HG03432 (cell line): ENCODE data around the gene KMT5C.

Experiments used
- ATAC-seq: cut with Tn5 transposase; IDR thresholded peaks from one replicate; pipeline ENCODE4 v1.9.1; 2021; ENCODE audit warnings: mild to moderate bottlenecking, moderate library complexity; ENCODE audit not compliant: unreplicated experiment

Gene KMT5C

DNA sequence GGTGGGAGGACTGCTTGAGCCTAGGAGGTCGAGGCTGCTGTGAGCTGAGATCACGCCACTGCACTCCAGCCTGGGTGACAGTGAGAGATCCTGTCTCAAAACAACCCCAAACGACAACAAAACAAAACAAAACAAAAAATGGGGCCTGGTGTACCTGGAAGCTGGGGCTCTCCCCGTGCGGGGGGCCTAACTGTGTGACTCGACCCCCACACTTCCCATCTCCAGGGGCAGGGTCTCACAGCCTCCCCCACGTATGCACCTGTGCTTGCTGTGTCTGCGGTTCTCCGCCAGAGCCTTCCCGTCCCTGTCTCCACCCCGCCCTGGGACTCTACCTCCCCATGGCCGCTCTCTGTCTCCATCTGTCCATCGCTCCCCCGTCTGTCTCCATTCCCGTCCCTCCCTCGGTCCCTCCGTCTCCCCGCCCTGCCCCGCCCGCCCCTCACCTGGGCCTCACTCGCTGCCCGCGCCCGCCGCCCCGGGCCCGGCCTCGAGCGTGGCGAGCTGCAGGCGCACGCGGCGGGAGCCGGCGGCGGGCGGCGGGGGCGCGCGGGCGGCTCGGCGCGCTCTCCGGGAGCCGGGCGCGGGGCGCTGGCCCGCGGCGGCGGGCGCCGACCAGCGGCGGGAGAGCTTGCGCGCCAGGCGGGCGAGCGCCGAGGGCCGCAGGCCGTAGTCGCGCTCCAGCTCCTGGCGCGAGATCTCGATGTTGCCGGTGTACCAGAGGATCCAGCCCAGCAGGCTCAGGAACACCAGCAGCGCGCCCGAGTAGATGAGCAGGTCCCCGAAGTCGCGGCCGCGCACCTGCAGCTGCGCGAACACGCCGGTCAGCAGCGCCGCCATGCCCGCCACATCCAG is 43.8 kb downstream of the KMT5C start:
- peak; percentile 30 for ATAC-seq

- peak; percentile 25 for ATAC-seq
These were observed 44.6 kb downstream of the KMT5C start, which contains the start of gene TMEM238 for GRCh38 chr19:55384131-55384919. TSS of gene TMEM238 (minus strand) at chr19:55384292. CDS start at chr19:55384259, 33 bp downstream.

DNA sequence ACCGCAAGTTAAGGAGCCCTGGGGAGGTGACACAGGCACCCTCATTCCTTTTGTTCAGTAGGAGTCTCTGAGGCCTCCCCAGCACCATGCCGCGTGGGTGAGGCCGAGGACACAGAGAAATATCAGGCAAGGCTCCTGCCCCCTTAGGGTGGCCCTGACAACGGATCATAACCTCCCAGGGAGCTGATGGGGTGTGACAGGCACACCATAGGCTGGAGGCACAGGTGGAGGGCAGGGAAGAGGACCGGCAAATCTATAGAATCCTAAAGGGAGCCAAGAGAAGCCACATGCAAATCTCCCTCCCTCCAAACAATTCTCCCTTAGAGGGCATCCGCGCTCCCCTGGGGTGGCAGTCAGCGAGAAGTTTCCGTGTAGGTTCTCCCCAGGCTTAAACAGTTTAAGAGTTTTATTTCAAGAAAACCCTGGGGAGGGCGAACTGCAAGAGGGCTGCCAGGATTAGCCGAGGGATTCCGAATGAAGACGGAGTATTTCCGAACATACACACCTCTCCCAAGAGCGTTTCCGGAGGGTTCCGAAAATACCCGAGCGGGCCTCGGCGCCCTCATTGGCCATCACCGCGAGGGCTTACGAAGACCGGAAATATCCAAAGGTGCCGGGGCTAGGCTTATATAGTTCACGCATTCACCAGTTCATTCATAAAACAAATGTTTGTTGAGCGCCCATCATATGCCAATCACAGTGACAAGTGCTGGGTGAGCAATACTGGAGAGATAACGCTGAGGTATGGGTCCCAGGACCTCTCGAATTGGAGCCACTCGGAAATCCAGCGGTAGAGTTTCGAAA is 45.4 kb downstream of the KMT5C start:
- peak; percentile 56 for ATAC-seq

- ATAC-seq = peak; percentile 68
These were observed 46.2 kb downstream of the KMT5C start, which contains the start of gene RPL28 for GRCh38 chr19:55385724-55386492. TSS of gene RPL28 (plus strand) at chr19:55385932. CDS start at chr19:55386358, 426 bp downstream.

GRCh38 chr19:55386493-55386971 is 46.9 kb downstream of the KMT5C start:
- ATAC-seq = no peak

- ATAC-seq = no peak
These were observed 48.2 kb downstream of the KMT5C start for GRCh38 chr19:55387736-55388497.

DNA sequence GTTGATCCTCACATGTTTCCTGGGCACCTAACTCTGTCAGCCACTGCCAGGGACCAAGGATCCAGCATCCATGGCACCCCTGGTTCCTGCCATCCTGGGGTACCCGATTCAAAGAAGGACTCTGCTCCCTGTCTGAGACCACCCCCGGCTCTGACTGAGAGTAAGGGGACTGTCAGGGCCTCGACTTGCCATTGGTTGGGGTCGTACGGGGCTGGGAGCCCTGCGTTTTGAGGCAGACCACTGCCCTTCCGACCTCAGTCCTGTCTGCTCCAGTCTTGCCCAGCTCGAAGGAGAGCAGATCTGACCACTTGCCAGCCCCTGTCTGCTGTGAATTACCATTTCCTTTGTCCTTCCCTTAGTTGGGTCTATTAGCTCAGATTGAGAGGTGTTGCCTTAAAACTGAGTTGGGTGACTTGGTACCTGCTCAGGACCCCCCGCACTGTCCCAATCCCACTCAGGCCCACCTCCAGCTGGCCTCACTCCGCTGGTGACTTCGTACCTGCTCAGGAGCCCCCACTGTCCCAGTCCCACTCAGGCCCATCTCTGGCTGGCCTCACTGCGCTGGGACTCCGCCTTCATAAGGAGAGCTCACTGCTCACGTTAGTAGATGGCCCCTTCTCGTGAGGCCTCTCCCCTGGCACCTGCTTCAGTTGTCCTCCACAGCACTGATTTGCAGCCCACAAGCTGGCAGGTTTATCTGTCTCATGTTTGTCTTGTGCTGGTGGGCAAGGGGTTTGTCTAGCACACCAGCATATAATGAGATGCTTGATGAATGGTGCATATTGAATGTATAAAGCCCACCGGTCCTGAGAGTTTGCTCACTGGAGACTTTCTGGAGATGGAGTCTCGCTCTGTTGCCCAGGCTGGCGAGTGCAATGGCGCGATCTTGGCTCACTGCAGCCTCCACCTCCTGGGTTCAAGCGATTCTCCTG is 50.0 kb downstream of the KMT5C start:
- no peak for ATAC-seq

GRCh38 chr19:55390461-55390880 is 50.8 kb downstream of the KMT5C start:
- ATAC-seq = no peak

- ATAC-seq = no peak
These were observed 51.6 kb downstream of the KMT5C start for GRCh38 chr19:55391191-55391670.

DNA sequence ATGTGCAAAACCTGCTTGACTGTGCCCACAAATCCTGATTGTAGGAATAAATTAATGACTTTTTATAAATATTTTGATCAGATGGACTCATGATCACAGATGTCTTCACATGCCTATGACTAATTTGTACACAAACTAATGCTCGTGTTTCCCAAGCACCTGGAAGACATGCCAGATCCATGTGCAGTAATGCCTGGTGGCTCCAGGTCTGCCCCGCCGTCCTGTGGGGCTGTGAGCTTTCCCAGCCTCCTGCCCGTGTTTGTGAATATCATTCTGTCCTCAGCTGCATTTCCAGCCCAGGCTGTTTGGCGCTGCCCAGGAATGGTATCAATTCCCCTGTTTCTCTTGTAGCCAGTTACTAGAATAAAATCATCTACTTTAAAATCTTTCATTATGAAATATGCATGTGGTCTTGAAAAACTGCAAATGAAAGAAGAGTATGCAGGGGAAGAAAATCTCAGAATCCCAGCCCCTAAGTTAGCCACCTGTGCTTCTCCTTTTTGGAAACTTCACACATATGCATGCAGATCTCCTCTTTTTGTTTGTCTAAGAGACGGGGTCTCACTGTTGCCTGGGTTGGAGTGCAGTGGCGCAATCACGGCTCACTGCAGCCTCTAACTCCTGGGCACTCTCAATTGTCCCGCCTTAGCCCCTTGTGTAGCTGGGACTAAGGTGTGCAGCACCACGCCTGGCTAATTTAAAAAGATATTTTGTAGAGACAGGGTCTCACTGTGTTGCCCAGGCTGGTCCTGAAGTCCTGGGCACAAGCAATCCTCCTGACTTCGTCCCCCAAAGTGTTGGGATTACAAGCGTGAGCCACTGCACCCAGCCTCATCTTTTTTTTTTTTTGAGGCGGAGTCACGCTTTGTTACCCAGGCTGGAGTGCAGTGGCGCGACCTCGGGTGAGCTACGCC is 52.3 kb downstream of the KMT5C start:
- no peak for ATAC-seq

DNA sequence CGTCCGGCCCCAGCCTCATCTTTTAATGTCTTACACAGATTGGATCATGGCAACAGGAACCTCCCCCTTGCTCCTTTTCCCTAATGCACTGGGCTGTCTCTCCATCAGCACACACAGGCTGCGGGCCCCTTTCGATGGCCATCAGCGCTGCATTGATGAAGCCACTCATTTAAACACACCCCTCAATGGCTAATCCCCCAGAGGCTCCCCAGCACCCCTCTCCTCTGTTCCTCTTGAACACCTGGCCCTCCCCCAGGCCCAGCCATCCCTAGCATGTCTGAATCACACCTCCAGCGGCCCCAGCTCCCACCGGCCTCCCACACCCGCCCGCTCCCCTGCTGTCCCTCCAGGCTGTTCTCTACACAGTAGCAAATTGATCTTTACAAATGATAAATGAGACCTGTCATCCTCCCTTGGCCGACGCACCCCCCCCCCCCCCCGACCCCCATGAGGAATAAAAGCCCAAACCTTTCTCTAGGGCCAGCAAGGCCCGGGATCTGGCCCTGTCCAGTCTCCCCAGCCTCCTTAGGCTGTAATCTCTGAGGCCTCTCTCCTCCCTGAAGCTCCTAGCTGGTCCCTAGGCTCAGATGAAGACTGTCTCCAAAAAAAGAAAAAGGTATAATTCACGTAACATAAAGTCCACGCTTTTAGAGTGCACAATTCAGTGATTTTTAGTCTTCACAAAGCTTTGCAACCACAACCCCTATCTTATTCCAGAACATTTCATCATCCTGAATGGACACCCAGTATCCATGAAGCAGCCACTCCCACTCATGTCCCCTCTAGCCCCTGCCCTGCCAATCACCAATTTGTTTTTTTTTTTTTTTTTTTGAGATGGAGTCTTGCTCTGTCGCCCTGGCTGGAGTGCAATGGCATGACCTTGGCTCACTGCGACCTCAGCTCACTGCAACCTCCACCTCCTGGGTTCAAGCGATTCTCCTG is 53.4 kb downstream of the KMT5C start:
- no peak for ATAC-seq
